Measurements from ENCODE around the gene GANAB.

The GANAB gene

DNA sequence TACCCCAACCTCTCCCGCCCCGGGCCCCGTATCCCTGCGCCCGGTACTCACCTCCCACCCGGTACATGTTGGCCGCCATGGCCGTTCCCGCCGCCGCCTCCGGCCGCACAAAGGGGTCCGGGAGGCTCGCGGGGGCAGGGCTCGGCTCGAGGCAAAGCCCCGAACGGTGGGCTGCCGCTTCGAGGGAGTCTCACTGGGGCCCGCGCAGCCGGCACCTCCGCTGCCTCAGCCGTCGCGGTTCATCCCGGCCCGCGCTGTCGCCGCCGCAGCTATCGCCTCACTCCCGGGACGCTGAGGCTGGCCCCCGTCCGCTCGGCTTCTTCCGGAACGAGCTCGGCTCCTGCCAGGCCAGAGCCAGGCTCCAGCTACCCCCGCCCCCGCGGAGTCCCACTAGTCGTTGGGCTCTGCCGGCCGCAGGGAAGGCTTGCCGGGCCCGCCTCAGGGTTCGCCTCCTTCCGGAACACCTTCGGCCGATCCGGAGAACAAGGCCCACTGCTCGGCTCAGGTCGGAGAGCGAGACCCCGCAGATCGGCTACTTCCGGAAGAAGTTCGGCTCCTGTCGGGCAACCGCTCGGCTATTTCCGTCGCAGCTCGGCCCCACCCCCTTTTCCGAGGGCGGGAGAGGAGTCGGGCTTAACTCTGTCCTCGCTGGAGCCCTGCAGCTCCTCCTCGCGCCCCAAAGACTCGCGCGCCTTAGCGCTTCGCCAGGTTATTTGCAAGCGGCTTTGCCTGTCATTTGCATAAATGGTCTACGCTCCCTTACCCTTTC lies 44.9 kb downstream of the GANAB start, which contains the start of gene MTA2:
Gene MTA2, minus strand, starts transcription at position 494 of the 769 bp plus-strand sequence. Its CDS starts 415 bp downstream, at position 79.
- peak within 1 kb of the TSS; percentile 97 for H3K9ac ChIP-seq (ENCODE audit: low read length)
- peaks cover 21% of the 10 kb centered on the region for H3F3A ChIP-seq (ENCODE audit: insufficient read depth, low read length)
- peak within 1 kb of the TSS; percentile 67 for H2AFZ ChIP-seq (ENCODE audit: low read length)
- H3K27ac ChIP-seq (ENCODE audit: low read length), result peak within 1 kb of the TSS; percentile 86
- peaks cover 44% of the 10 kb centered on the region for H3K79me2 ChIP-seq (ENCODE audit: low read length)
- TF ChIP-seq EZH2phosphoT487 (IDR thresholded peaks at IDR 0.05; ENCODE audit: low read length) (no peak), CTCF (IDR thresholded peaks at IDR 0.05; ENCODE audit: low read length) (no peak), EZH2 (optimal IDR thresholded peaks at IDR 0.05; ENCODE audit: low read depth, low read length) (no peak)
- peaks cover 10% of the 10 kb centered on the region for H3K4me1 ChIP-seq (ENCODE audit: low read length)
- peak; percentile 99 for DNase-seq
- peaks cover 12% of the 10 kb centered on the region for H3K36me3 ChIP-seq (replicated peaks; ENCODE audit: insufficient read depth, low read length)
- H3K9me3 ChIP-seq (replicated peaks; ENCODE audit: insufficient read depth, low read length), result no peaks in the 10 kb centered on the region
- no peaks in the 10 kb centered on the region for H4K20me1 ChIP-seq (ENCODE audit: insufficient read depth, low read length)
- H3K4me3 ChIP-seq (ENCODE audit: low read length), result peak within 1 kb of the TSS; percentile 92
- no peaks in the 10 kb centered on the region for H3K27me3 ChIP-seq (replicated peaks; ENCODE audit: insufficient read depth, low read length)
- H3K9me2 ChIP-seq (replicated peaks; ENCODE audit: insufficient read depth, low read length), result no peaks in the 10 kb centered on the region
- peak within 1 kb of the TSS; percentile 97 for H3K4me2 ChIP-seq (ENCODE audit: low read depth, low read length)

GRCh38 chr11:62601122-62601371 lies 45.4 kb downstream of the GANAB start:
- TF ChIP-seq CTCF (IDR thresholded peaks at IDR 0.05; ENCODE audit: low read length) (no peak), EZH2 (optimal IDR thresholded peaks at IDR 0.05; ENCODE audit: low read depth, low read length) (no peak), EZH2phosphoT487 (IDR thresholded peaks at IDR 0.05; ENCODE audit: low read length) (no peak)
- peaks cover 10% of the 10 kb centered on the region for H3K4me1 ChIP-seq (ENCODE audit: low read length)
- peak; percentile 31 for DNase-seq
- peak overlapping the region; percentile 97 for H3K4me2 ChIP-seq (ENCODE audit: low read depth, low read length)
- H3K9me3 ChIP-seq (replicated peaks; ENCODE audit: insufficient read depth, low read length), result no peaks in the 10 kb centered on the region
- peak overlapping the region; percentile 97 for H3K9ac ChIP-seq (ENCODE audit: low read length)
- peak overlapping the region; percentile 67 for H2AFZ ChIP-seq (ENCODE audit: low read length)
- H3K9me2 ChIP-seq (replicated peaks; ENCODE audit: insufficient read depth, low read length), result no peaks in the 10 kb centered on the region
- peaks cover 17% of the 10 kb centered on the region for H3K36me3 ChIP-seq (replicated peaks; ENCODE audit: insufficient read depth, low read length)
- H3K27me3 ChIP-seq (replicated peaks; ENCODE audit: insufficient read depth, low read length), result no peaks in the 10 kb centered on the region
- H3K4me3 ChIP-seq (ENCODE audit: low read length), result peak overlapping the region; percentile 92
- H3K27ac ChIP-seq (ENCODE audit: low read length), result peak overlapping the region; percentile 86
- H4K20me1 ChIP-seq (ENCODE audit: insufficient read depth, low read length), result no peaks in the 10 kb centered on the region
- peaks cover 49% of the 10 kb centered on the region for H3K79me2 ChIP-seq (ENCODE audit: low read length)
- peaks cover 21% of the 10 kb centered on the region for H3F3A ChIP-seq (ENCODE audit: insufficient read depth, low read length)

- peak overlapping the region; percentile 97 for H3K9ac ChIP-seq (ENCODE audit: low read length)
- no peak for TF ChIP-seq CTCF (IDR thresholded peaks at IDR 0.05; ENCODE audit: low read length)
- TF ChIP-seq EZH2phosphoT487 (IDR thresholded peaks at IDR 0.05; ENCODE audit: low read length), result no peak
- no peaks in the 10 kb centered on the region for H3K9me2 ChIP-seq (replicated peaks; ENCODE audit: insufficient read depth, low read length)
- peaks cover 10% of the 10 kb centered on the region for H3K4me1 ChIP-seq (ENCODE audit: low read length)
- H3K27me3 ChIP-seq (replicated peaks; ENCODE audit: insufficient read depth, low read length), result no peaks in the 10 kb centered on the region
- peak overlapping the region; percentile 86 for H3K27ac ChIP-seq (ENCODE audit: low read length)
- H3K36me3 ChIP-seq (replicated peaks; ENCODE audit: insufficient read depth, low read length), result peaks cover 22% of the 10 kb centered on the region
- DNase-seq, result peak; percentile 44
- H3F3A ChIP-seq (ENCODE audit: insufficient read depth, low read length), result peaks cover 21% of the 10 kb centered on the region
- no peaks in the 10 kb centered on the region for H3K9me3 ChIP-seq (replicated peaks; ENCODE audit: insufficient read depth, low read length)
- peak overlapping the region; percentile 97 for H3K4me2 ChIP-seq (ENCODE audit: low read depth, low read length)
- H2AFZ ChIP-seq (ENCODE audit: low read length), result peak overlapping the region; percentile 67
- H3K4me3 ChIP-seq (ENCODE audit: low read length), result peak overlapping the region; percentile 92
- H3K79me2 ChIP-seq (ENCODE audit: low read length), result peaks cover 52% of the 10 kb centered on the region
- H4K20me1 ChIP-seq (ENCODE audit: insufficient read depth, low read length), result no peaks in the 10 kb centered on the region
Observed at GRCh38 chr11:62600367-62601121, 45.9 kb downstream of the GANAB start.
